Thyroid gland (tissue), 4 donors: ENCODE data around the gene IRF7.

Experiments
- CTCF ChIP-seq, 6 experiments: fragments of 200-600 bp in 3 of 6; fragments of 450-650 bp in 3 of 6; sonication (generic) in 3 of 6; IDR thresholded peaks; one replicate each; pipeline ENCODE4 v1.5.1; 2016 to 2019; ENCODE audit warnings: antibody characterized with exemption in 6 of 6, mild to moderate bottlenecking in 2 of 6, inconsistent platforms in 1 of 6, moderate library complexity in 1 of 6
- POLR2A ChIP-seq, 2 donors: fragments of 450-650 bp; IDR thresholded peaks; one replicate each; pipeline ENCODE4 v1.6.1; 2017; ENCODE audit warnings: antibody characterized with exemption in 2 of 2, mild to moderate bottlenecking in 2 of 2, moderate library complexity in 1 of 2

GRCh38 chr11:611001-611996 is 4.5 kb downstream of the IRF7 start:
- TF ChIP-seq CTCF (IDR thresholded peaks at IDR 0.05) = no peak
- TF ChIP-seq POLR2A (IDR thresholded peaks at IDR 0.05) = no peak
